Measurements from ENCODE around the gene SNX13. TPM values are rescaled to one million over a fixed set of nuclear protein-coding genes. Genes with fewer than 3 reads are reported as not detected.

Gene SNX13
- total and polyA plus RNA-seq, 11 donors: 8.5 to 59.6 (median 48.9) TPM

GRCh38 chr7:17898111-17898510 is 42.2 kb downstream of the SNX13 start:
- no peak overlapping the region for H3K27ac ChIP-seq
- no peaks in the 10 kb centered on the region for H3K27me3 ChIP-seq
- intact Hi-C loops (cut with DNase I): no loop called here
- no peak for ATAC-seq
- H3K9me3 ChIP-seq: no peaks in the 10 kb centered on the region
- TF ChIP-seq POLR2A (IDR thresholded peaks at IDR 0.05) (no peak), CTCF (IDR thresholded peaks at IDR 0.05) (no peak)
- H3K4me1 ChIP-seq: peaks cover 0 to 13% (median 0%) of the 10 kb centered on the region in 12 donors
- peaks cover 0 to 10% (median 5%) of the 10 kb centered on the region in 9 donors for H3K36me3 ChIP-seq
- no peak overlapping the region for H3K4me3 ChIP-seq
- WGBS, 4 donors: 92 to 94% (median 92%) methylated on average over 4 of the region's 4 CpGs
- no peak for DNase-seq

GRCh38 chr7:17887286-17887685 is 53.0 kb downstream of the SNX13 start:
- DNase-seq: no peak
- intact Hi-C loops (cut with DNase I): no loop called here
- TF ChIP-seq POLR2A (IDR thresholded peaks at IDR 0.05): no peak
- no peak for TF ChIP-seq CTCF (IDR thresholded peaks at IDR 0.05)
- Histone ChIP-seq H3K27me3 (no peaks in the 10 kb centered on the region), H3K9me3 (no peaks in the 10 kb centered on the region), H3K4me3 (no peak overlapping the region), H3K27ac (no peak overlapping the region), H3K4me1 (peaks cover 0 to 2% (median 0%) of the 10 kb centered on the region in 12 donors), H3K36me3 (peaks cover 0 to 80% (median 65%) of the 10 kb centered on the region in 9 donors)
- WGBS, 4 donors: 90 to 96% (median 94%) methylated on average over 2 of the region's 2 CpGs
- ATAC-seq: no peak

DNA sequence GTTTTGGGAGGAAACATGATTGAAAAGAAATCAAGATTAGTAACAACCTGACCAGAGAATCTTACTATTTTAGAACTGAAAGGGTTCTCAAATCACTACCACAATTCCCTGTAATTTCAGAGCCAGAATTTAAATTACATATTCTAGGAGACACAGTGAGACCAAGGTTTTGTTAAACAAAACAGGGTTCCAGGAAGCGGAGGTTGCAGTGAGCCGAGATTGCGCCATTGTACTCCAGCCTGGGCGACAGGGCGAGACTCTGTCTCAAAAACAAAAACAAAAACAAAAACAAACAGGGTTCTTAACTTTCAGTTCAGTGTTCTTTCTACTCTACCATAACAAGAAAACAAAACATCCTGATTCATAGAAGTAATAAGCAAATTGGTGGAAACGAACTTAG is 57.6 kb downstream of the SNX13 start:
- peaks cover 0 to 79% (median 50%) of the 10 kb centered on the region in 9 donors for H3K36me3 ChIP-seq
- ATAC-seq: no peak
- no peak for TF ChIP-seq POLR2A (IDR thresholded peaks at IDR 0.05)
- no peak for TF ChIP-seq CTCF (IDR thresholded peaks at IDR 0.05)

DNA sequence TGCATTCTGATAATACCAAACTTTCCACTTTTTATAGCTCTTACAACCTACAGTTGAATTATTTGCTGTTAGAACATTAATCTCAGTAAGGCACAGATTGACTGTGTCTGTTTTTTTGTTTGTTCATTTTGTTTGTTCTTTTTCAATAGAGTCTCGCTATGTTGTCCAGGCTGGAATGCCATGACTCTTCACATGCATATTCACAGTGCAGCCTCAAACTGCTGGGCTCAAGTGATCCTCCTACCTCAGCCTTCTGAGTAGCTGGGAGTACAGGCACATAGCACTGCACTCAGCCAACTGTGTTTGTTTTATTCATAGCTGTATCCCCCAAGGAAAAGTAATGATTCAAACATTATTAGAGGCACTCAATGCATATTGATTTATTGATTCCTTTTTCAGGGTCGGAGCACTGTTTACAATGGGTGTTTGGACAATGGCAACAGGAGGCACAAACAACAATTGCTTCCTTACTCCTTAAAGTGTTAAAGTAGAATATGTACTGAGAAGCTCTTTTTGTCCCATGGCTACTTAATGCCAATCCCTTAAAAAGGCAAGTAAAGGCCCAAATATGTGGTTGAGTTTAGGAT is 61.1 kb downstream of the SNX13 start:
- ATAC-seq: no peak
- intact Hi-C loops (cut with DNase I): no loop called here
- no peak overlapping the region for H3K27ac ChIP-seq
- no peak for DNase-seq
- TF ChIP-seq CTCF (IDR thresholded peaks at IDR 0.05) (no peak), POLR2A (IDR thresholded peaks at IDR 0.05) (no peak)
- no peaks in the 10 kb centered on the region for H3K27me3 ChIP-seq
- 96 to 100% (median 98%) methylated on average over 2 of the region's 2 CpGs for WGBS, 4 donors
- H3K36me3 ChIP-seq: peaks cover 0 to 66% (median 41%) of the 10 kb centered on the region in 9 donors
- no peaks in the 10 kb centered on the region for H3K9me3 ChIP-seq
- H3K4me3 ChIP-seq: no peak overlapping the region
- no peaks in the 10 kb centered on the region for H3K4me1 ChIP-seq

More for the DNA sequence above, 57.6 kb downstream of the SNX13 start:
- Histone ChIP-seq H3K9me3 (no peaks in the 10 kb centered on the region), H3K27me3 (no peaks in the 10 kb centered on the region), H3K4me3 (no peak overlapping the region), H3K4me1 (no peaks in the 10 kb centered on the region), H3K27ac (no peak overlapping the region)
- intact Hi-C loops (cut with DNase I): no loop called here
- 92 to 95% (median 94%) methylated on average over 6 of the region's 6 CpGs for WGBS, 4 donors
- DNase-seq: no peak
